ENCODE data around the gene NDUFV2.

The NDUFV2 gene

GRCh38 chr18:9103376-9103873, 926 bp downstream of the NDUFV2 start:
- Histone ChIP-seq H3K36me3 (peaks cover 7% of the 10 kb centered on the region), H3K9me3 (ENCODE audit: severe bottlenecking) (no peaks in the 10 kb centered on the region), H3K4me3 (ENCODE audit: low read depth, low read length) (peak overlapping the region; percentile 83), H3K27me3 (ENCODE audit: insufficient read depth, low read depth, severe bottlenecking) (no peaks in the 10 kb centered on the region), H3K27ac (peak overlapping the region; percentile 95)
- no peak for DNase-seq
- no peak for TF ChIP-seq CTCF (IDR thresholded peaks at IDR 0.05; ENCODE audit: low read depth, low read length)

DNA sequence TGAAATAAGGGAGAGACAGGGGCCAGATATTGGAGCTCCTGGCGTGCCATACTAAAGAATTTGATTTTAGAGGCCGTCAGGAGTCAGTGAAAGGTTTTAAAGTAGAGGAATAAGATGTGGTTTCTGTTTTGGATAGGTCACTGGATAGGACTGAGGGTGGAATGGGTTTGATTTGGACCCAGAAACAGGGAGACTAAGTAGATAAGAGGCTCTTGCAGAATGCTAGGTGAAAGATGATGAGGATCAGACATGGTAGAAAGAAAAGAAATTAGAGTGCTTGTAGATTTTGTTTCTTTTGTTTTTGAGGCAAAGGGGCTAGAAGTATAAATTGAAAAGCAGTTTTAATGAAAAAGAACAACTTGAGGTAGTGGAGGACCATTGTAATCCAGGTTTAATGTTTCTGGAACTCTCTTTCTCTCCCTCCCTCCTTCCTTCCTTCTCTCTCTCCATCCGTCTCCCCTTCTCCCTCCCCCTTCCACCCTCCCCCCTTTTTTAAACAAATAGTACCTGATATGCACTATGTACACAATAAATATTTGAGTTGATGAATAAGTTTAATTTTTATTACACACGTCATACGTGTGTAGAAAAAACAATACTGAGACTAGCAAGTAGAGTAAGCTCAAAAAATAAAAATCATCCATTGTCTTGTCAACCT, 1.9 kb downstream of the NDUFV2 start:
- Histone ChIP-seq H3K4me3 (ENCODE audit: low read depth, low read length) (peak overlapping the region; percentile 83), H3K27me3 (ENCODE audit: insufficient read depth, low read depth, severe bottlenecking) (no peaks in the 10 kb centered on the region), H3K27ac (peak overlapping the region; percentile 95), H3K9me3 (ENCODE audit: severe bottlenecking) (no peaks in the 10 kb centered on the region), H3K36me3 (peaks cover 7% of the 10 kb centered on the region)
- no peak for TF ChIP-seq CTCF (IDR thresholded peaks at IDR 0.05; ENCODE audit: low read depth, low read length)
- DNase-seq = no peak

DNA sequence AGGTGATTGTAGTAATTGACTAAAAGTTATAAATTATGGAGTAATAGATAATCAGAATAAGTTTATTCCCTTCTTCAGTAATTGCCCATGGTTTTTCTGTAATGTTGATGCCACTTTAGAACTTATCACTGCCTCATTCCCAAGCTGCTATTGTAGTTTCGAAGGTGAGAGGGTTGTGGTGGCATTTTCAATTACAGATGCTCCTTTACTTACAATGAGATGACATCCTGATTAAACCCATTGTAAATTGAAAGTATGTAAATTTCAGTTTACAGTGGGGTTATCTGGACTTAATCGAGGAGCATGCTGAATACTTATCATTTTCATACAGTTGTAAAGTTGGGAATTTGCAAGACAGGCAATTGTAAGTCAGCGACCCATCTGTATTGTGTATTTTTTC, 2.9 kb downstream of the NDUFV2 start:
- Histone ChIP-seq H3K27me3 (ENCODE audit: insufficient read depth, low read depth, severe bottlenecking) (no peaks in the 10 kb centered on the region), H3K4me3 (ENCODE audit: low read depth, low read length) (peak overlapping the region; percentile 83), H3K36me3 (peaks cover 7% of the 10 kb centered on the region), H3K9me3 (ENCODE audit: severe bottlenecking) (no peaks in the 10 kb centered on the region), H3K27ac (no peak overlapping the region)
- no peak for TF ChIP-seq CTCF (IDR thresholded peaks at IDR 0.05; ENCODE audit: low read depth, low read length)
- DNase-seq = no peak

DNA sequence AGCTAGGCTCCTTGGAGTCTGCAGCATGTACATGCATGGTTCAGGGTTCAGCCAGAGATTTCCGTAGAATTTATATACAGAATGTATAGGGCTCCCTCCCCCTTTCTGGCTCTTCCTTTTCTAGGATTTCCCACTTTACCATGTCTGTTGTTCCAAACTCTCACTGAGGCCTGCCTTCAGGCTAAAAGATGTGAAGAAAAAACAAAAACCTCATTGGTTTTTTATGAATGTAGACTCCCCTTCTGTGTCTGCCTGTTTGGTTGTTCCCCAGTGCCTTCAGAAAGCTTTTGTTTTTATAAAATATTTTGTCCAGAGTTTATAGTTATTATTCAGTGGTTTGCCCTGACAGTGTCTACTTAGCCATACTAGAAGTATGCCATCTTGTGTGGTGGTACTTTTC, 3.6 kb downstream of the NDUFV2 start:
- no peaks in the 10 kb centered on the region for H3K27me3 ChIP-seq (ENCODE audit: insufficient read depth, low read depth, severe bottlenecking)
- H3K36me3 ChIP-seq = peaks cover 7% of the 10 kb centered on the region
- no peak for TF ChIP-seq CTCF (IDR thresholded peaks at IDR 0.05; ENCODE audit: low read depth, low read length)
- no peaks in the 10 kb centered on the region for H3K9me3 ChIP-seq (ENCODE audit: severe bottlenecking)
- H3K27ac ChIP-seq = peak overlapping the region; percentile 33
- no peak for DNase-seq
- H3K4me3 ChIP-seq (ENCODE audit: low read depth, low read length) = peak overlapping the region; percentile 83; the same call in 1 of the 2 replicates

DNA sequence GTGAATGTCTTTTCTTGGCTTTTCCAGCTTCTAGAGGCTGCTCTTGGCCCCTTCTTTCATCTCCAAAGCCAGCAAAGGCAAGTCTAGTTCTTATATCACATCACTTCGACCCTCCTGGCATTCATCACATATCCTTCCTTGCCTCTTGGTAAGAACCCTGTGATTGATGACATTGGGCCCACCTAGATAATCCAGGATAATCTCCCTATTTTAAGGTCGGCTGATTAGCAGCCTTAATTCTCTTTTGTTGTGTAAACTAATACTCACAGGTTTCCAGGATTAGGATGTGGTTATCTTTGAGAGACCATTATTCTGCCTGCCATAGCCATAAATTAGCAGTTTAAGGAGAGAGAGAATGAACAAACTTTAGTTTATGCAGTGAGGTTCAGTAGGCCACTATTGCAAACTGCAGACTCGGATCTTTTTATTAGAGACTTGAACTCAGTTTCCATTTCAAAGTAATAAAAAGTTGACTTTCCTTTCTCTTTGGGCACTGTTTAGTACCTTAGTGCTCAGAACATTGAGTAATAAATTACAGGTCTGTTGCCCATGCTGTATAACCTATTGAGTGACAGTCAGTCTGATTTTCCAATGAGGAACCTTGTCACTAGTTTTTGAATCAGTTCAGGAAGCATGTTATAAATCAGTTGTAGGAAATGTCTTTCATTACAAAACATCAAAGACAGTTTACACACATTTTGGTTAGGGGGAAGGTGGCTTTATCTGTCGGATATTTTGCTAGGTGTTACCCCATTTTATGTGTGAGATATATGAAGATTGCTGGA, 4.5 kb downstream of the NDUFV2 start:
- peaks cover 7% of the 10 kb centered on the region for H3K36me3 ChIP-seq

More for the DNA sequence above, 4.5 kb downstream of the NDUFV2 start:
- no peak for TF ChIP-seq CTCF (IDR thresholded peaks at IDR 0.05; ENCODE audit: low read depth, low read length)
- Histone ChIP-seq H3K27ac (peak overlapping the region; percentile 33), H3K27me3 (ENCODE audit: insufficient read depth, low read depth, severe bottlenecking) (no peaks in the 10 kb centered on the region), H3K9me3 (ENCODE audit: severe bottlenecking) (no peaks in the 10 kb centered on the region), H3K4me3 (ENCODE audit: low read depth, low read length) (peak overlapping the region; percentile 26)
- DNase-seq = peak; percentile 63

Measured in WERI-Rb-1 (cell line).